Activated CD8-positive, alpha-beta memory T cell treated with anti-CD3 and anti-CD28 coated beads for 36 hours (primary cell): Measurements from ENCODE around the gene TRIM41. TPM values are rescaled to one million over a fixed set of nuclear protein-coding genes. Genes with fewer than 3 reads are reported as not detected.

Source experiments
- CTCF ChIA-PET: fragments of 350-600 bp; sonication (Branson Sonifier 250); formaldehyde crosslinking; loops from one replicate; lab custom pipeline; 2021; ENCODE audit warnings: antibody characterized with exemption; lab: Charles Lee
- POLR2A ChIA-PET: fragments of 350-600 bp; sonication (Branson Sonifier 250); formaldehyde crosslinking; loops from one replicate; lab custom pipeline; 2021; ENCODE audit warnings: antibody characterized with exemption; lab: Charles Lee
- total RNA-seq, 2 experiments: library from RNA; stranded (reverse); gene quantifications; one replicate each; pipeline ENCODE4 v1.2.3, GENCODE V29; 2021

Gene TRIM41
- total RNA-seq, 2 experiments from 2014 or later, result 36.5 to 38.6 TPM

GRCh38 chr5:181234455-181235306, 11.6 kb downstream of the TRIM41 start:
- ChIA-PET CTCF (no interaction called here), POLR2A (interaction anchor here (0.5 to 3.3 kb wide), 5 partner anchors 9 to 28 kb away, joined by 3 to 33 read pairs (median 4); partner anchors contain the start of genes RACK1 and TRIM41)

GRCh38 chr5:181235323-181235688, 12.2 kb downstream of the TRIM41 start:
- POLR2A ChIA-PET, result interaction anchor here (0.5 to 3.3 kb wide), 5 partner anchors 8 to 27 kb away, joined by 3 to 33 read pairs (median 4); partner anchors contain the start of genes RACK1 and TRIM41
- CTCF ChIA-PET, result no interaction called here

- CTCF ChIA-PET, result no interaction called here
- POLR2A ChIA-PET, result interaction anchor here (1.1 to 3.3 kb wide), 4 partner anchors 8 to 11 kb away, joined by 4 to 33 read pairs (median 6); partner anchors contain the start of genes RACK1 and TRIM41
These were observed 12.7 kb downstream of the TRIM41 start for GRCh38 chr5:181235689-181236366.

- ChIA-PET POLR2A (interaction anchor here (0.6 to 3.3 kb wide), 3 partner anchors 9 to 13 kb away, joined by 3 to 33 read pairs (median 4); partner anchors contain the start of gene TRIM41), CTCF (no interaction called here)
These were observed 13.4 kb downstream of the TRIM41 start for GRCh38 chr5:181236471-181236870.

- ChIA-PET POLR2A (interaction anchor here (0.6 to 3.3 kb wide), 3 partner anchors 9 to 12 kb away, joined by 3 to 33 read pairs (median 4); partner anchors contain the start of gene TRIM41), CTCF (no interaction called here)
These were observed 14.0 kb downstream of the TRIM41 start for GRCh38 chr5:181236954-181237641.

- CTCF ChIA-PET, result no interaction called here
- POLR2A ChIA-PET, result interaction anchor here (1.3 to 3.3 kb wide), 2 partner anchors 13 to 23 kb away, joined by 3 to 33 read pairs; partner anchors contain the start of gene TRIM41
These were observed 14.8 kb downstream of the TRIM41 start for GRCh38 chr5:181237729-181238385.

- POLR2A ChIA-PET, result interaction anchor here (0.9 to 3.4 kb wide), 5 partner anchors 11 to 32 kb away, joined by 3 to 25 read pairs (median 4); partner anchors contain the start of gene TRIM41
- CTCF ChIA-PET, result interaction anchor here (0.8 to 1.1 kb wide), 2 partner anchors 9 to 21 kb away, joined by 3 to 5 read pairs; no protein-coding TSS in a partner anchor
These were observed 16.1 kb downstream of the TRIM41 start for GRCh38 chr5:181239062-181239663.

GRCh38 chr5:181241393-181241975, 18.4 kb downstream of the TRIM41 start:
- ChIA-PET CTCF (interaction anchor here (1.0 to 1.9 kb wide), 5 partner anchors 19 to 57 kb away, joined by 3 to 5 read pairs (median 4); partner anchors contain the start of gene TRIM52), POLR2A (interaction anchor here (0.7 to 3.4 kb wide), 9 partner anchors 10 to 73 kb away, joined by 3 to 25 read pairs (median 5); partner anchors contain the start of gene TRIM41)

- ChIA-PET CTCF (interaction anchor here (0.9 to 1.9 kb wide), 6 partner anchors 13 to 57 kb away, joined by 3 to 6 read pairs (median 4); partner anchors contain the start of genes TRIM41 and TRIM52), POLR2A (interaction anchor here (0.8 to 3.4 kb wide), 6 partner anchors 15 to 52 kb away, joined by 3 to 25 read pairs (median 5); partner anchors contain the start of genes TRIM41 and TRIM52)
These were observed 19.0 kb downstream of the TRIM41 start for GRCh38 chr5:181242031-181242451.

- CTCF ChIA-PET, result interaction anchor here (0.9 to 1.7 kb wide), 3 partner anchors 14 to 58 kb away, joined by 3 to 6 read pairs (median 3); partner anchors contain the start of gene TRIM41
These were observed 20.0 kb downstream of the TRIM41 start for GRCh38 chr5:181243018-181243563.

GRCh38 chr5:181243564-181244343, 20.7 kb downstream of the TRIM41 start, which contains the start of gene RACK1:
Gene RACK1, minus strand, starts transcription at chr5:181243906. Its CDS starts 106 bp downstream, at chr5:181243800.
- CTCF ChIA-PET, result interaction anchor here (0.8 to 2.9 kb wide), 5 partner anchors 21 to 69 kb away, joined by 3 to 16 read pairs (median 6); partner anchors contain the start of gene TRIM41
- POLR2A ChIA-PET, result interaction anchor here (0.8 to 5.9 kb wide), 9 partner anchors 9 to 59 kb away, joined by 3 to 48 read pairs (median 6); partner anchors contain the start of genes TRIM41 and TRIM52

More at GRCh38 chr5:181243018-181243563, 20.0 kb downstream of the TRIM41 start:
- POLR2A ChIA-PET, result interaction anchor here (0.8 to 1.9 kb wide), 4 partner anchors 8 to 51 kb away, joined by 3 to 7 read pairs (median 7); partner anchors contain the start of gene TRIM52

- ChIA-PET POLR2A (interaction anchor here (1.2 to 5.9 kb wide), 5 partner anchors 9 to 54 kb away, joined by 4 to 48 read pairs (median 5); partner anchors contain the start of gene TRIM52), CTCF (interaction anchor here (1.0 to 2.9 kb wide), 3 partner anchors 38 to 61 kb away, joined by 3 to 16 read pairs (median 8); no protein-coding TSS in a partner anchor)
These were observed 22.6 kb downstream of the TRIM41 start for GRCh38 chr5:181245427-181246275.

GRCh38 chr5:181246276-181247049, 23.4 kb downstream of the TRIM41 start:
- CTCF ChIA-PET, result interaction anchor here (1.0 to 2.9 kb wide), 2 partner anchors 57 to 62 kb away, joined by 3 to 16 read pairs; no protein-coding TSS in a partner anchor

More at GRCh38 chr5:181246276-181247049, 23.4 kb downstream of the TRIM41 start:
- POLR2A ChIA-PET, result interaction anchor here (1.3 to 5.9 kb wide), 3 partner anchors 10 to 55 kb away, joined by 4 to 48 read pairs (median 5); partner anchors contain the start of gene TRIM52
